HEK293 (cell line): ENCODE data around the gene OAS2.

ENCODE experiments used
- CTCF ChIA-PET: fragments of 350-600 bp; formaldehyde crosslinking; extraction: SDS; loops from one replicate; lab custom pipeline; 2021; ENCODE audit warnings: antibody characterized with exemption; lab: Yijun Ruan, JAX
- POLR2A ChIA-PET: fragments of 300-600 bp; formaldehyde crosslinking; extraction: SDS; loops from one replicate; lab custom pipeline; 2020; ENCODE audit warnings: antibody characterized with exemption, inconsistent platforms; lab: Yijun Ruan, JAX
- H3K27ac ChIP-seq: fragments of 200-500 bp; sonication (Bioruptor generic); 2 replicates; pipeline ENCODE4 v1.5.1; 2014; ENCODE audit warnings: low read depth, low read length, control low read depth, inconsistent platforms; ENCODE audit errors: extremely low read depth
- H3K36me3 ChIP-seq, 2 experiments: fragments of 200-500 bp in 1 of 2; sonication (Bioruptor generic) in 1 of 2; 1 replicate in 1 of 2; 2 replicates in 1 of 2; pipeline ENCODE4 v1.5.1; 2014 to 2017; ENCODE audit warnings: inconsistent platforms in 2 of 2, low read length in 2 of 2; ENCODE audit not compliant: control insufficient read depth in 2 of 2, insufficient read depth in 1 of 2
- H3K4me1 ChIP-seq: fragments of 200-500 bp; sonication (Bioruptor generic); 2 replicates; pipeline ENCODE4 v1.5.1; 2014; ENCODE audit warnings: mild to moderate bottlenecking, low read length, inconsistent platforms; ENCODE audit not compliant: control insufficient read depth, insufficient read depth
- H3K4me3 ChIP-seq: 2 replicates; pipeline ENCODE4 v1.5.1; 2011; ENCODE audit warnings: low read depth, mild to moderate bottlenecking, control low read depth, low read length, moderate library complexity
- H3K9me3 ChIP-seq: fragments of 200-500 bp; sonication (Bioruptor generic); 2 replicates; pipeline ENCODE4 v1.5.1; 2014; ENCODE audit warnings: low read depth, low read length, inconsistent platforms; ENCODE audit not compliant: control insufficient read depth, insufficient read depth
- HOXA7 ChIP-seq: sonication (generic); formaldehyde crosslinking; IDR thresholded peaks from 2 replicates; pipeline ENCODE4 v1.8.1; 2022; ENCODE audit warnings: missing genetic modification reagents, borderline replicate concordance
- PATZ1 ChIP-seq: fragments of 450-650 bp; formaldehyde crosslinking; IDR thresholded peaks from 2 replicates; pipeline ENCODE4 v1.5.1; 2016; ENCODE audit warnings: missing biosample characterization, missing genetic modification characterization
- SP2 ChIP-seq: fragments of 450-650 bp; formaldehyde crosslinking; IDR thresholded peaks from 2 replicates; pipeline ENCODE4 v1.5.1; 2016; ENCODE audit warnings: missing biosample characterization, missing genetic modification characterization
- YY1 ChIP-seq: fragments of 450-650 bp; formaldehyde crosslinking; IDR thresholded peaks from 2 replicates; pipeline ENCODE4 v1.5.1; 2018; ENCODE audit warnings: missing biosample characterization, missing genetic modification characterization
- ZBTB11 ChIP-seq: fragments of 450-650 bp; formaldehyde crosslinking; conservative IDR thresholded peaks from 2 replicates; pipeline ENCODE4 v1.5.1; 2016; ENCODE audit warnings: low read depth, missing biosample characterization, missing genetic modification characterization
- ZBTB44 ChIP-seq: fragments of 450-650 bp; IDR thresholded peaks from 2 replicates; pipeline ENCODE4 v1.5.1; 2018; ENCODE audit warnings: missing biosample characterization, mild to moderate bottlenecking, missing genetic modification characterization
- ZEB2 ChIP-seq: fragments of 450-650 bp; formaldehyde crosslinking; IDR thresholded peaks from 2 replicates; pipeline ENCODE4 v1.5.1; 2016; ENCODE audit warnings: missing biosample characterization, missing genetic modification characterization
- ZFP41 ChIP-seq: fragments of 450-650 bp; formaldehyde crosslinking; IDR thresholded peaks from 2 replicates; pipeline ENCODE4 v1.5.1; 2016; ENCODE audit warnings: missing biosample characterization, missing genetic modification characterization, borderline replicate concordance
- ZNF114 ChIP-seq: fragments of 450-650 bp; formaldehyde crosslinking; IDR thresholded peaks from 2 replicates; pipeline ENCODE4 v1.5.0; 2017; ENCODE audit warnings: missing biosample characterization, missing genetic modification characterization
- ZNF133 ChIP-seq: fragments of 450-650 bp; formaldehyde crosslinking; IDR thresholded peaks from 2 replicates; pipeline ENCODE4 v1.5.1; 2016; ENCODE audit warnings: missing biosample characterization, missing genetic modification characterization
- ZNF138 ChIP-seq: fragments of 450-650 bp; formaldehyde crosslinking; IDR thresholded peaks from 2 replicates; pipeline ENCODE4 v1.5.1; 2016; ENCODE audit warnings: missing biosample characterization, missing genetic modification characterization, borderline replicate concordance
- ZNF155 ChIP-seq: fragments of 450-650 bp; formaldehyde crosslinking; IDR thresholded peaks from 2 replicates; pipeline ENCODE4 v1.5.1; 2016; ENCODE audit warnings: missing biosample characterization, missing genetic modification characterization
- ZNF2 ChIP-seq: fragments of 450-650 bp; formaldehyde crosslinking; IDR thresholded peaks from 2 replicates; pipeline ENCODE4 v1.5.1; 2016; ENCODE audit warnings: missing biosample characterization, missing genetic modification characterization
- ZNF23 ChIP-seq: fragments of 450-650 bp; formaldehyde crosslinking; IDR thresholded peaks from 2 replicates; pipeline ENCODE4 v1.5.1; 2016; ENCODE audit warnings: missing biosample characterization, missing genetic modification characterization, borderline replicate concordance
- ZNF239 ChIP-seq: fragments of 450-650 bp; formaldehyde crosslinking; IDR thresholded peaks from 2 replicates; pipeline ENCODE4 v1.5.1; 2016; ENCODE audit warnings: missing biosample characterization, missing genetic modification characterization
- ZNF366 ChIP-seq: fragments of 450-650 bp; formaldehyde crosslinking; conservative IDR thresholded peaks from 2 replicates; pipeline ENCODE4 v1.5.1; 2016; ENCODE audit warnings: missing biosample characterization, missing genetic modification characterization
- ZNF426 ChIP-seq: fragments of 450-650 bp; formaldehyde crosslinking; IDR thresholded peaks from 2 replicates; pipeline ENCODE4 v1.5.1; 2017; ENCODE audit warnings: missing biosample characterization, missing genetic modification characterization, mild to moderate bottlenecking, inconsistent platforms, moderate library complexity
- ZNF501 ChIP-seq: fragments of 450-650 bp; formaldehyde crosslinking; IDR thresholded peaks from 2 replicates; pipeline ENCODE4 v1.5.1; 2016; ENCODE audit warnings: missing biosample characterization, missing genetic modification characterization
- ZNF558 ChIP-seq: fragments of 450-650 bp; formaldehyde crosslinking; IDR thresholded peaks from 2 replicates; pipeline ENCODE4 v1.5.1; 2016; ENCODE audit warnings: missing biosample characterization, missing genetic modification characterization
- ZNF623 ChIP-seq: fragments of 450-650 bp; formaldehyde crosslinking; IDR thresholded peaks from 2 replicates; pipeline ENCODE4 v1.5.1; 2016; ENCODE audit warnings: missing biosample characterization, missing genetic modification characterization
- ZNF677 ChIP-seq: fragments of 450-650 bp; IDR thresholded peaks from 2 replicates; pipeline ENCODE4 v1.5.0; 2018; ENCODE audit warnings: missing biosample characterization, mild to moderate bottlenecking, missing genetic modification characterization, moderate library complexity
- TF ChIP-seq, protein P1 (sequence below): fragments of 450-650 bp; IDR thresholded peaks from 2 replicates; pipeline ENCODE4 v1.5.1; 2018; ENCODE audit warnings: missing biosample characterization, missing genetic modification characterization

OAS2 gene

GRCh38 chr12:113000433-113000832 is 22.1 kb downstream of the OAS2 start (continued):
- TF ChIP-seq ZBTB44 (tag by site-specific recombination) (no peak), ZNF133 (tag by site-specific recombination) (no peak), ZNF366 (tag by site-specific recombination) (no peak), SP2 (tag by site-specific recombination) (no peak)

DNA sequence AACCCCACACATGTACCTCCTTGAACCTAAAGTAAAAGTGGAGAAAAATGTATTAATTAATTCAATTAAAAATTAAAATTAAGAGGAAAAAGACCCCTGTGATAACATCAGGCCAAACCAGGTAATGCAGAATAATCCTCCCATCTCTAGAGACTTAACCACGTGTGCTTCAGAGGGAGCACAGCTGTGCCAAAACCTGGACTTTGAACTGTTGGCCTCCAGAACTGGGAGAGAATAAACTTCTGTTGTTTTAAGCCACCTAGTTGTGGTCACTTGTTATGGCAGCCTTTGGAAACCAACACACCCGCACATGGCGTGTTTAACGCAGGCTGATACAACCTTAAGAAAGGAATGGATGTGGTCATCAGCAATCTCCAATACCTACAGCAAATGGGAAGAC is 23.8 kb downstream of the OAS2 start:
- Histone ChIP-seq H3K36me3 (no peaks in the 10 kb centered on the region), H3K27ac (no peak overlapping the region), H3K4me3 (no peak overlapping the region), H3K9me3 (no peaks in the 10 kb centered on the region), H3K4me1 (no peaks in the 10 kb centered on the region)
- no peak for TF ChIP-seq ZNF138 (tag by site-specific recombination)
- TF ChIP-seq ZEB2: no peak
- TF ChIP-seq ZNF155: no peak
- no peak for TF ChIP-seq ZNF426 (tag by site-specific recombination)
- no peak for TF ChIP-seq ZNF558 (tag by site-specific recombination)
- no peak for TF ChIP-seq YY1 (tag by site-specific recombination)
- TF ChIP-seq ZNF2: no peak
- no peak for TF ChIP-seq PATZ1 (tag by site-specific recombination)
- no peak for TF ChIP-seq ZNF239 (tag by site-specific recombination)
- TF ChIP-seq, protein P1, sequence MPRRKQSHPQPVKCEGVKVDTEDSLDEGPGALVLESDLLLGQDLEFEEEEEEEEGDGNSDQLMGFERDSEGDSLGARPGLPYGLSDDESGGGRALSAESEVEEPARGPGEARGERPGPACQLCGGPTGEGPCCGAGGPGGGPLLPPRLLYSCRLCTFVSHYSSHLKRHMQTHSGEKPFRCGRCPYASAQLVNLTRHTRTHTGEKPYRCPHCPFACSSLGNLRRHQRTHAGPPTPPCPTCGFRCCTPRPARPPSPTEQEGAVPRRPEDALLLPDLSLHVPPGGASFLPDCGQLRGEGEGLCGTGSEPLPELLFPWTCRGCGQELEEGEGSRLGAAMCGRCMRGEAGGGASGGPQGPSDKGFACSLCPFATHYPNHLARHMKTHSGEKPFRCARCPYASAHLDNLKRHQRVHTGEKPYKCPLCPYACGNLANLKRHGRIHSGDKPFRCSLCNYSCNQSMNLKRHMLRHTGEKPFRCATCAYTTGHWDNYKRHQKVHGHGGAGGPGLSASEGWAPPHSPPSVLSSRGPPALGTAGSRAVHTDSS (tag by site-specific recombination): no peak
- no peak for TF ChIP-seq ZNF623 (tag by site-specific recombination)
- TF ChIP-seq HOXA7: no peak
- no peak for TF ChIP-seq ZBTB11 (tag by site-specific recombination)
- TF ChIP-seq ZNF677 (tag by site-specific recombination): no peak
- TF ChIP-seq ZFP41 (tag by site-specific recombination): no peak
- no peak for TF ChIP-seq ZNF501 (tag by site-specific recombination)
- no peak for TF ChIP-seq ZNF114
- TF ChIP-seq ZNF23 (tag by site-specific recombination): no peak
- CTCF ChIA-PET: interaction anchor here (1.3 kb wide), 1 partner anchor 47 kb away, joined by 3 read pairs; no protein-coding TSS in a partner anchor
- POLR2A ChIA-PET: no interaction called here
